DND-41 (cell line): ENCODE results near the gene DSCAML1.

Experiments
- ATAC-seq: fragments of 200-7000 bp; cut with Tn5 transposase; 3 replicates; pipeline ENCODE4 v1.9.1; 2021; ENCODE audit warnings: low read depth; ENCODE audit not compliant: insufficient read depth
- DNase-seq: peaks from one replicate; pipeline ENCODE4 v3.0.0-alpha.2; 2020
- H2AFZ ChIP-seq: 2 replicates; pipeline ENCODE4 v1.6.0; 2012; ENCODE audit warnings: low read depth, low read length
- H3K27ac ChIP-seq: 2 replicates; pipeline ENCODE4 v1.5.1; 2012; ENCODE audit warnings: low read length, inconsistent platforms
- H3K27me3 ChIP-seq: fragments of 200-600 bp; sonication (generic); 2 replicates; pipeline ENCODE4 v1.6.0; 2012; ENCODE audit warnings: low read length, mild to moderate bottlenecking, inconsistent platforms; ENCODE audit not compliant: insufficient read depth, poor library complexity
- H3K36me3 ChIP-seq: 2 replicates; pipeline ENCODE4 v1.5.1; 2012; ENCODE audit warnings: low read length, inconsistent platforms; ENCODE audit not compliant: insufficient read depth
- H3K4me1 ChIP-seq: 2 replicates; pipeline ENCODE4 v1.5.1; 2012; ENCODE audit warnings: mild to moderate bottlenecking, low read length; ENCODE audit not compliant: insufficient read depth
- H3K4me2 ChIP-seq: 2 replicates; pipeline ENCODE4 v1.6.0; 2012; ENCODE audit warnings: mild to moderate bottlenecking, moderate library complexity, low read length, inconsistent platforms; ENCODE audit not compliant: insufficient read depth
- H3K4me3 ChIP-seq, 2 experiments: fragments of 200-600 bp in 1 of 2; shearing (Covaris generic) in 1 of 2; 2 replicates each; pipeline ENCODE4 v1.5.1; 2012 to 2016; ENCODE audit warnings: inconsistent platforms in 2 of 2, low read length in 2 of 2, mild to moderate bottlenecking in 2 of 2, low read depth in 1 of 2, moderate library complexity in 1 of 2
- H3K79me2 ChIP-seq: 2 replicates; pipeline ENCODE4 v1.6.0; 2012; ENCODE audit warnings: low read length, inconsistent platforms; ENCODE audit not compliant: insufficient read depth
- H3K9ac ChIP-seq: 2 replicates; pipeline ENCODE4 v1.6.0; 2012; ENCODE audit warnings: low read depth, mild to moderate bottlenecking, inconsistent platforms, low read length, moderate library complexity
- H3K9me3 ChIP-seq: 2 replicates; pipeline ENCODE4 v1.5.1; 2012; ENCODE audit warnings: low read length, moderate library complexity, mild to moderate bottlenecking, inconsistent platforms; ENCODE audit not compliant: insufficient read depth, severe bottlenecking
- H4K20me1 ChIP-seq: 2 replicates; pipeline ENCODE4 v1.6.0; 2012; ENCODE audit warnings: low read length; ENCODE audit not compliant: insufficient read depth
- EZH2 ChIP-seq: IDR thresholded peaks from 3 replicates; pipeline ENCODE4 v1.6.1; 2012; ENCODE audit warnings: borderline replicate concordance, low read depth, mild to moderate bottlenecking, moderate library complexity, low read length, inconsistent platforms; ENCODE audit not compliant: severe bottlenecking
- TF ChIP-seq, protein P1 (sequence below): IDR thresholded peaks from 2 replicates; pipeline ENCODE4 v1.5.1; 2012; ENCODE audit warnings: borderline replicate concordance, low read length, moderate library complexity, mild to moderate bottlenecking; ENCODE audit not compliant: poor library complexity, severe bottlenecking; ENCODE audit errors: extremely low read depth

The DSCAML1 gene

DNA sequence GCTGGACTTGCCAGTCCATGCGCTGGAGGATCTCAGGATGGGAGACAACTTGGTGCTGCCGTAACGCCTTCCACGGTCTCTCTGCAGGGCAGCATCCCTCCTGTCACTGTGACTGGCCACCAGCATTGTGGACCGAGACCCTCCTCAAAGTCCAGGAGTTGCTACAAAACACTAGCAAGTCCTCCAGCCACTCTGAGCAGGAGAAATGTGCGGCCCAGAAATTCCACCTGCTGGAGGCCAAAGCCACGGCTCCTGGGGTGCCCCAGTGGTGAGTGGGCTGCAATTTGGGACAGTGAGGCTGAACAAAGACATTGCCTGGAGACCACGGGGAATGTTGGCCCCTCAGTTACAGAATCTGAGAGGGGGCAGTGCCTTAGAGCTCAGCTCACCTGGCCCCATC, 6.9 kb upstream of the DSCAML1 start:
- ATAC-seq (no peak), DNase-seq (no peak)
- Histone ChIP-seq H3K9ac (no peak overlapping the region), H3K4me2 (no peak overlapping the region), H3K4me3 (no peak overlapping the region), H3K36me3 (peaks cover 26% of the 10 kb centered on the region), H4K20me1 (peaks cover 13% of the 10 kb centered on the region; the same call in 1 of the 2 replicates), H3K79me2 (no peaks in the 10 kb centered on the region), H3K27ac (no peak overlapping the region), H3K4me1 (no peaks in the 10 kb centered on the region), H3K9me3 (no peaks in the 10 kb centered on the region), H3K27me3 (no peaks in the 10 kb centered on the region), H2AFZ (no peak overlapping the region)
- TF ChIP-seq, protein P1, sequence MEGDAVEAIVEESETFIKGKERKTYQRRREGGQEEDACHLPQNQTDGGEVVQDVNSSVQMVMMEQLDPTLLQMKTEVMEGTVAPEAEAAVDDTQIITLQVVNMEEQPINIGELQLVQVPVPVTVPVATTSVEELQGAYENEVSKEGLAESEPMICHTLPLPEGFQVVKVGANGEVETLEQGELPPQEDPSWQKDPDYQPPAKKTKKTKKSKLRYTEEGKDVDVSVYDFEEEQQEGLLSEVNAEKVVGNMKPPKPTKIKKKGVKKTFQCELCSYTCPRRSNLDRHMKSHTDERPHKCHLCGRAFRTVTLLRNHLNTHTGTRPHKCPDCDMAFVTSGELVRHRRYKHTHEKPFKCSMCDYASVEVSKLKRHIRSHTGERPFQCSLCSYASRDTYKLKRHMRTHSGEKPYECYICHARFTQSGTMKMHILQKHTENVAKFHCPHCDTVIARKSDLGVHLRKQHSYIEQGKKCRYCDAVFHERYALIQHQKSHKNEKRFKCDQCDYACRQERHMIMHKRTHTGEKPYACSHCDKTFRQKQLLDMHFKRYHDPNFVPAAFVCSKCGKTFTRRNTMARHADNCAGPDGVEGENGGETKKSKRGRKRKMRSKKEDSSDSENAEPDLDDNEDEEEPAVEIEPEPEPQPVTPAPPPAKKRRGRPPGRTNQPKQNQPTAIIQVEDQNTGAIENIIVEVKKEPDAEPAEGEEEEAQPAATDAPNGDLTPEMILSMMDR: no peak
- TF ChIP-seq EZH2: no peak

DNA sequence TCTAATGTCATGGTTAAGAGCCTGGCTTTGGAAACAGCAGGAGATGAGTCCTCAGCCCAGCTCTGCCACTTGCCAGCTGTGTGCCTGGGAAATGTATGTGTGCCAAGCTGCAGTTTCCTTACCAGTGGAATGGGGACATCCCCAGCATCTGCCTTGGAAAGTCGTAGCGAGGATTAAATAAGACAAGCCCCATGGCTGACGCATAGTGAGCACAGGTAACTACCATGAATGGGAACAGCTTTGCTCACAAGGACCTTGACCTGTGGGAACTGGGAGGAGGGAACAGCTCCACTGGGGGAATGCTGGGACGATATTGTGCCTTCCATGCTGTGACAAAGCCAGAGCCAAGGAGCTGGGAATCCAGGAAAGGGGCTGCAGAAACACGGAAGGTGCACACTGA, 2.6 kb upstream of the DSCAML1 start:
- no peaks in the 10 kb centered on the region for H3K27me3 ChIP-seq

DNA sequence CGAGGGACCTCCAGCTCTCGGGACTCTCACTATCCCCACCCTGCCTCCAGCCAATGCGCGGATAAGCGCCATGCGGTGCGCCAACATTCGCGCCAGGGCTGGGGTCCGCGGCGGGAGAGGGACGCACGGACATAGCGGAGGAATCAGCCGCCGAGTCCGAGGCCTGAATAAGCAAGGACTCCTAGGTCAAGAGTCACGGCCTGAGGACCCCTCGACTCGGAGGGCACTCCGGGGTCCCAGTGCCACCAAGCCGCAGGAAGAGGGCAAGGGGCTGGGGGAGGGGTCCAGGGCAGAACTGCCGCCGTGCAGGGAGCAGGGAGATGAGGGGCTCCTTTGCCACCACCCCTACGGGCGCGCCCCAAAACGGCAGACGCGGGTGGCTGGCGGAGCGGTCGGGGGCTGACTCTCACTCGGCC, 552 bp downstream of the DSCAML1 start:
- no peak overlapping the region for H3K4me2 ChIP-seq
- peaks cover 3% of the 10 kb centered on the region; the same call in 1 of the 2 replicates for H3K36me3 ChIP-seq
- no peaks in the 10 kb centered on the region for H3K4me1 ChIP-seq
- no peak for DNase-seq
- H3K4me3 ChIP-seq: no peak overlapping the region
- H2AFZ ChIP-seq: no peak overlapping the region
- peaks cover 7% of the 10 kb centered on the region; the same call in 1 of the 2 replicates for H4K20me1 ChIP-seq
- no peak overlapping the region for H3K27ac ChIP-seq
- no peaks in the 10 kb centered on the region for H3K9me3 ChIP-seq
- no peaks in the 10 kb centered on the region for H3K79me2 ChIP-seq
- TF ChIP-seq, protein P1: no peak
- TF ChIP-seq EZH2: no peak
- no peak overlapping the region for H3K9ac ChIP-seq
- H3K27me3 ChIP-seq: no peaks in the 10 kb centered on the region
- ATAC-seq: no peak

More for the DNA sequence above, 2.6 kb upstream of the DSCAML1 start:
- H3K79me2 ChIP-seq: no peaks in the 10 kb centered on the region
- peaks cover 3% of the 10 kb centered on the region; the same call in 1 of the 2 replicates for H3K36me3 ChIP-seq
- H2AFZ ChIP-seq: no peak overlapping the region
- no peak overlapping the region for H3K9ac ChIP-seq
- no peaks in the 10 kb centered on the region for H3K9me3 ChIP-seq
- DNase-seq (no peak), ATAC-seq (no peak)
- H3K4me3 ChIP-seq: no peak overlapping the region
- no peak overlapping the region for H3K27ac ChIP-seq
- TF ChIP-seq, protein P1: no peak
- TF ChIP-seq EZH2: no peak
- H3K4me1 ChIP-seq: no peaks in the 10 kb centered on the region
- H3K4me2 ChIP-seq: no peak overlapping the region
- H4K20me1 ChIP-seq: peaks cover 7% of the 10 kb centered on the region; the same call in 1 of the 2 replicates
